Smooth muscle cell (in vitro differentiated cells): ENCODE data around the gene LRRFIP1. TPM values are rescaled to one million over a fixed set of nuclear protein-coding genes. Genes with fewer than 3 reads are reported as not detected.

Experiments
- DNase-seq: peaks from one replicate; lab custom pipeline; 2025; ENCODE audit not compliant: unreplicated experiment; lab: John Stamatoyannopoulos, UW
- H2AFZ ChIP-seq: fragments of 200-600 bp; sonication (generic); 2 replicates; pipeline ENCODE4 v1.6.0; 2016; ENCODE audit warnings: antibody characterized with exemption, low read depth, mild to moderate bottlenecking
- H3F3A ChIP-seq: fragments of 200-600 bp; sonication (generic); 2 replicates; pipeline ENCODE4 v1.6.0; 2017; ENCODE audit warnings: antibody characterized with exemption, low read depth
- H3K27ac ChIP-seq: fragments of 200-600 bp; sonication (generic); 2 replicates; pipeline ENCODE4 v1.5.1; 2016; ENCODE audit warnings: low read depth, mild to moderate bottlenecking
- H3K27me3 ChIP-seq: fragments of 200-600 bp; sonication (generic); 2 replicates; pipeline ENCODE4 v1.6.1; 2016; ENCODE audit warnings: low read depth, mild to moderate bottlenecking
- H3K36me3 ChIP-seq: fragments of 200-600 bp; sonication (generic); 2 replicates; pipeline ENCODE4 v1.5.1; 2016; ENCODE audit warnings: low read depth
- H3K4me1 ChIP-seq: fragments of 200-600 bp; sonication (generic); 2 replicates; pipeline ENCODE4 v1.5.1; 2016; ENCODE audit warnings: low read depth
- H3K4me2 ChIP-seq: fragments of 200-600 bp; sonication (generic); 2 replicates; pipeline ENCODE4 v1.6.0; 2016; ENCODE audit warnings: mild to moderate bottlenecking
- H3K4me3 ChIP-seq: fragments of 200-600 bp; sonication (generic); 2 replicates; pipeline ENCODE4 v1.5.1; 2016; ENCODE audit warnings: mild to moderate bottlenecking
- H3K79me2 ChIP-seq: fragments of 200-600 bp; sonication (generic); 2 replicates; pipeline ENCODE4 v1.6.0; 2016; ENCODE audit warnings: low read depth, mild to moderate bottlenecking
- H3K9ac ChIP-seq: fragments of 200-600 bp; sonication (generic); 2 replicates; pipeline ENCODE4 v1.6.0; 2016; ENCODE audit warnings: low read depth
- H3K9me3 ChIP-seq: fragments of 200-600 bp; sonication (generic); replicated peaks from 2 replicates; pipeline ENCODE4 v1.5.1; 2016; ENCODE audit warnings: low read depth
- H4K20me1 ChIP-seq: fragments of 200-600 bp; sonication (generic); 2 replicates; pipeline ENCODE4 v1.6.0; 2016; ENCODE audit warnings: low read depth
- CTCF ChIP-seq: fragments of 200-600 bp; sonication (generic); IDR thresholded peaks from 2 replicates; pipeline ENCODE4 v1.5.1; 2017; ENCODE audit warnings: borderline replicate concordance, mild to moderate bottlenecking, antibody characterized with exemption; ENCODE audit not compliant: insufficient read depth, poor library complexity, severe bottlenecking
- WGBS: methylation state at CpG from one replicate; pipeline ENCODE4 v1.1.7; 2016; ENCODE audit warnings: low lambda C conversion rate; 5-methylcytosine and 5-hydroxymethylcytosine counted together
- polyA plus RNA-seq: library from polyadenylated mRNA; unstranded; fragments of >200 nt; fragmentation: Nextera tagmentation; extraction: Ambion mirVana; gene quantifications from 2 replicates; pipeline ENCODE4 v1.2.1, GENCODE V29; 2016
- total RNA-seq: library from RNA; depleted of rRNA; stranded (reverse); fragments of >200 nt; gene quantifications from 2 replicates; pipeline ENCODE4 v1.2.3, GENCODE V29; 2014

LRRFIP1 gene
- total and polyA plus RNA-seq, 2 experiments from 2014 or later: 36.2 to 65.1 TPM

GRCh38 chr2:237732790-237733381, 105.5 kb downstream of the LRRFIP1 start:
- no peak for DNase-seq
- H2AFZ ChIP-seq: no peak overlapping the region
- peak overlapping the region; percentile 61 for H3K27ac ChIP-seq
- peak overlapping the region; percentile 2 for H3K9ac ChIP-seq
- H3K4me2 ChIP-seq: peak overlapping the region; percentile 71
- peaks cover 33% of the 10 kb centered on the region for H3K4me1 ChIP-seq
- H3F3A ChIP-seq: peaks cover 2% of the 10 kb centered on the region
- H3K27me3 ChIP-seq: no peaks in the 10 kb centered on the region
- H3K4me3 ChIP-seq: no peak overlapping the region
- H3K79me2 ChIP-seq: peaks cover 35% of the 10 kb centered on the region
- WGBS: 62% methylated on average over 13 of the region's 13 CpGs
- H3K36me3 ChIP-seq: no peaks in the 10 kb centered on the region
- H4K20me1 ChIP-seq: peaks cover 67% of the 10 kb centered on the region
- H3K9me3 ChIP-seq: no peaks in the 10 kb centered on the region
- no peak for TF ChIP-seq CTCF

GRCh38 chr2:237733677-237734300, 106.4 kb downstream of the LRRFIP1 start:
- no peak overlapping the region for H3K4me3 ChIP-seq
- no peaks in the 10 kb centered on the region for H3K36me3 ChIP-seq
- WGBS: 59% methylated on average over 11 of the region's 13 CpGs
- no peaks in the 10 kb centered on the region for H3K9me3 ChIP-seq
- DNase-seq: no peak
- peak overlapping the region; percentile 2 for H3K9ac ChIP-seq
- peaks cover 2% of the 10 kb centered on the region for H3F3A ChIP-seq
- peak overlapping the region; percentile 61 for H3K27ac ChIP-seq
- H2AFZ ChIP-seq: no peak overlapping the region
- H3K4me2 ChIP-seq: peak overlapping the region; percentile 71
- peaks cover 67% of the 10 kb centered on the region for H4K20me1 ChIP-seq
- peaks cover 36% of the 10 kb centered on the region for H3K79me2 ChIP-seq
- H3K4me1 ChIP-seq: peaks cover 34% of the 10 kb centered on the region
- H3K27me3 ChIP-seq: no peaks in the 10 kb centered on the region
- no peak for TF ChIP-seq CTCF

DNA sequence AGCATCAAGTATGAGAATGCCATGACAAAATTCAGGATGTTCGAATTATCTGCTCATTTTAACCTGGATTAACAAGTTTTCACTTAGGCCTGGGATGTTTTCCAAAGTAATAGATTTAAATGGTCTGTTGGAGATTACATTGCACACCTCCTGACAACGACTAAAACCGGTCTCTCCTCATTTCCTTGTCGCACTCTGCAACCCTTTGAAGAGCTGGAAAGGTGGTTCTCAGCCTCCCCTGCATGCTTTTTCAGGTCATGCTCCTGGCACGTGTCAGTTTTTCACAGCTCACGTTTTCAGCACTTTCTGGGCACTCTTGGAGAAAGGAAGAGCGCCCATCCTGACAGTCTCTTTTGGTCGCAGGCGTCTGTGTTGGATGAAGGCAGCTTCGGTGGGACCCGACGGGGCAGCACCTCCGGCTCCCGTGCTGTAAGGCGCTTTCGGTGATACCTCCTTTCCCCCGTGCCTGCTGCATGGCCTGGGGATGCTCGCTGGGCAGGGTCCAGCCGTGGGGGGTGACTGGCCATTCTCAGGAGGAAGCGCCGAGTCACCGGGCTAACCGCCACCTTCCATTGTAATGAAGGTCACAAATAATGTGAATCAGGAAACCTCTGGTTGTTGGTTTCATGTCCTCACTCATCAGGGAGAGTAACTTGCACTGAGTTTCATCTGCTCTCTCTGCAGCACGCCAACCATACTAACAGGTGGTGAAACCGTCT, 107.7 kb downstream of the LRRFIP1 start:
- Histone ChIP-seq H3K36me3 (no peaks in the 10 kb centered on the region), H3K9ac (no peak overlapping the region), H3K4me2 (no peak overlapping the region), H3K27ac (no peak overlapping the region), H4K20me1 (peaks cover 62% of the 10 kb centered on the region), H3K79me2 (peaks cover 27% of the 10 kb centered on the region), H3K4me3 (no peak overlapping the region), H3K4me1 (peaks cover 38% of the 10 kb centered on the region), H3F3A (peaks cover 2% of the 10 kb centered on the region), H3K9me3 (no peaks in the 10 kb centered on the region), H3K27me3 (no peaks in the 10 kb centered on the region), H2AFZ (no peak overlapping the region)
- 80% methylated on average over 25 of the region's 25 CpGs for WGBS
- no peak for DNase-seq
- no peak for TF ChIP-seq CTCF
